IMR-90 (cell line): ENCODE data around the gene G3BP1. TPM values are rescaled to one million over a fixed set of nuclear protein-coding genes. Genes with fewer than 3 reads are reported as not detected.

Source experiments
- ATAC-seq: fragments of 200-7000 bp; cut with Tn5 transposase; 2 replicates; pipeline ENCODE4 v1.9.1; 2020; ENCODE audit warnings: low read depth, mild to moderate bottlenecking, moderate library complexity
- BruUV-seq: library from RNA; stranded (reverse); fragments of 400-500 nt; replicated peaks from 2 replicates; lab custom pipeline; 2021; lab: Mats Ljungman, UMichigan
- CTCF ChIA-PET: fragments of 300-600 bp; formaldehyde crosslinking; extraction: SDS; loops from one replicate; lab custom pipeline; 2021; ENCODE audit warnings: antibody characterized with exemption; lab: Yijun Ruan, JAX
- POLR2A ChIA-PET: fragments of 300-600 bp; sonication (Branson Sonifier 250); formaldehyde crosslinking; loops from one replicate; lab custom pipeline; 2022; ENCODE audit warnings: antibody characterized with exemption; ENCODE audit not compliant: unreplicated experiment; lab: Charles Lee
- DNase-seq: peaks from one replicate; pipeline ENCODE4 v3.0.0; 2013
- H2AFZ ChIP-seq: replicated peaks from 2 replicates; pipeline ENCODE3; 2013; ENCODE audit warnings: low read length, mild to moderate bottlenecking; ENCODE audit not compliant: poor library complexity
- H2AK5ac ChIP-seq: 2 replicates; pipeline ENCODE4 v1.6.1; 2013; ENCODE audit warnings: low read depth, low read length, inconsistent platforms
- H2AK9ac ChIP-seq: replicated peaks from 2 replicates; pipeline ENCODE3; 2013; ENCODE audit warnings: mild to moderate bottlenecking, low read depth, low read length, moderate library complexity; ENCODE audit not compliant: poor library complexity
- H2BK120ac ChIP-seq: 2 replicates; pipeline ENCODE4 v1.6.1; 2013; ENCODE audit warnings: low read depth, low read length, inconsistent platforms
- H2BK15ac ChIP-seq: 3 replicates; pipeline ENCODE4 v1.6.1; 2013; ENCODE audit warnings: low read depth, low read length, inconsistent platforms
- H2BK20ac ChIP-seq: 2 replicates; pipeline ENCODE4 v1.6.1; 2013; ENCODE audit warnings: low read depth, mild to moderate bottlenecking, inconsistent platforms, low read length, moderate library complexity
- H2BK5ac ChIP-seq: 2 replicates; pipeline ENCODE4 v1.6.1; 2013; ENCODE audit warnings: mild to moderate bottlenecking, low read depth, low read length, inconsistent platforms; ENCODE audit not compliant: poor library complexity, severe bottlenecking
- H3K14ac ChIP-seq: replicated peaks from 2 replicates; pipeline ENCODE4 v1.6.1; 2013; ENCODE audit warnings: low read depth, low read length, inconsistent platforms
- H3K18ac ChIP-seq: 2 replicates; pipeline ENCODE4 v1.6.1; 2013; ENCODE audit warnings: low read depth, low read length, control low read depth
- H3K23ac ChIP-seq: 2 replicates; pipeline ENCODE4 v1.6.1; 2013; ENCODE audit warnings: low read depth, low read length, inconsistent platforms
- H3K27ac ChIP-seq: 2 replicates; pipeline ENCODE4 v1.5.1; 2013; ENCODE audit warnings: mild to moderate bottlenecking, control low read depth, low read length; ENCODE audit not compliant: insufficient read depth
- H3K27me3 ChIP-seq: 2 replicates; pipeline ENCODE4 v1.6.1; 2013; ENCODE audit warnings: low read length; ENCODE audit not compliant: control insufficient read depth, insufficient read depth
- H3K36me3 ChIP-seq: 2 replicates; pipeline ENCODE4 v1.6.1; 2013; ENCODE audit warnings: low read length, mixed read lengths; ENCODE audit not compliant: control insufficient read depth, insufficient read depth
- H3K4ac ChIP-seq: 2 replicates; pipeline ENCODE4 v1.6.1; 2013; ENCODE audit warnings: low read depth, low read length, inconsistent platforms
- H3K4me1 ChIP-seq: 2 replicates; pipeline ENCODE4 v1.6.1; 2013; ENCODE audit warnings: low read length, mixed read lengths; ENCODE audit not compliant: control insufficient read depth, insufficient read depth
- H3K4me2 ChIP-seq: 2 replicates; pipeline ENCODE4 v1.6.1; 2013; ENCODE audit warnings: low read depth, mild to moderate bottlenecking, control low read depth, low read length, moderate library complexity
- H3K4me3 ChIP-seq: 2 replicates; pipeline ENCODE4 v1.5.1; 2013; ENCODE audit warnings: low read depth, mild to moderate bottlenecking, control low read depth, low read length, moderate library complexity; ENCODE audit not compliant: insufficient read depth
- H3K56ac ChIP-seq: 2 replicates; pipeline ENCODE4 v1.6.1; 2013; ENCODE audit warnings: low read length, inconsistent platforms; ENCODE audit not compliant: insufficient read depth; ENCODE audit errors: extremely low read depth
- H3K79me1 ChIP-seq, 2 experiments: 2 replicates each; pipeline ENCODE4 v1.6.1; 2013; ENCODE audit warnings: low read length in 2 of 2, inconsistent platforms in 1 of 2, low read depth in 1 of 2
- H3K9ac ChIP-seq: 2 replicates; pipeline ENCODE4 v1.6.1; 2013; ENCODE audit warnings: low read depth, low read length, control low read depth
- H3K9me1 ChIP-seq: 2 replicates; pipeline ENCODE4 v1.6.1; 2013; ENCODE audit warnings: low read length, inconsistent platforms; ENCODE audit not compliant: insufficient read depth
- H3K9me3 ChIP-seq: 2 replicates; pipeline ENCODE4 v1.6.1; 2013; ENCODE audit warnings: low read length; ENCODE audit not compliant: control insufficient read depth, insufficient read depth
- H4K20me1 ChIP-seq: 2 replicates; pipeline ENCODE4 v1.6.1; 2013; ENCODE audit warnings: low read length, inconsistent platforms; ENCODE audit not compliant: insufficient read depth
- H4K5ac ChIP-seq: 2 replicates; pipeline ENCODE4 v1.6.1; 2013; ENCODE audit warnings: mild to moderate bottlenecking, low read depth, low read length, control low read depth
- H4K8ac ChIP-seq, 2 experiments: 2 replicates each; pipeline ENCODE4 v1.6.1; 2013; ENCODE audit warnings: low read depth in 2 of 2, low read length in 2 of 2, control low read depth in 1 of 2, inconsistent platforms in 1 of 2
- H4K91ac ChIP-seq: 2 replicates; pipeline ENCODE4 v1.6.1; 2013; ENCODE audit warnings: low read depth, low read length, inconsistent platforms; ENCODE audit not compliant: insufficient read depth
- MAZ ChIP-seq: IDR thresholded peaks from 2 replicates; pipeline ENCODE4 v1.6.1; 2012; ENCODE audit warnings: low read depth, mild to moderate bottlenecking, low read length, improper control_type of control experiment, moderate library complexity, borderline replicate concordance
- NFE2L2 ChIP-seq: fragments of 150-350 bp; IDR thresholded peaks from 2 replicates; pipeline ENCODE4 v1.6.1; 2016; ENCODE audit warnings: low read depth, mild to moderate bottlenecking, low read length
- POLR2A ChIP-seq: IDR thresholded peaks from 2 replicates; pipeline ENCODE4 v1.6.1; 2012; ENCODE audit warnings: mild to moderate bottlenecking, low read depth, low read length
- RAD21 ChIP-seq: IDR thresholded peaks from 2 replicates; pipeline ENCODE4 v1.6.1; 2012; ENCODE audit warnings: low read length, improper control_type of control experiment
- RCOR1 ChIP-seq: IDR thresholded peaks from 2 replicates; pipeline ENCODE4 v1.6.1; 2012; ENCODE audit warnings: mild to moderate bottlenecking, low read length, improper control_type of control experiment; ENCODE audit not compliant: insufficient replicate concordance
- WGBS, 2 experiments: methylation state at CpG; one replicate each; pipeline versions ENCODE4 v1.1.5 to v1.1.7; 2013; ENCODE audit warnings: missing lambda C conversion rate in 2 of 2; ENCODE audit not compliant: insufficient read length in 1 of 2; ENCODE audit errors: extremely low coverage in 2 of 2; 5-methylcytosine and 5-hydroxymethylcytosine counted together
- dilution Hi-C: fragments of 300-500 bp; cut with HindIII; formaldehyde crosslinking; loops from one replicate; pipeline ENCODE4 v1.14.3; 2018; ENCODE audit warnings: low sequenced_read_pairs; ENCODE audit not compliant: unreplicated experiment
- in situ Hi-C: fragments of 300-500 bp; cut with MboI; formaldehyde crosslinking; loops from 3 replicates; pipeline ENCODE4 v1.14.3; 2019; ENCODE audit warnings: low sequenced_read_pairs, inconsistent platforms, mixed read lengths
- intact Hi-C: fragments of 100-400 bp; cut with micrococcal nuclease; formaldehyde crosslinking; loops from 2 replicates; pipeline ENCODE4 v1.10.0; 2022
- polyA plus RNA-seq, 3 experiments: library from polyadenylated mRNA; depleted of rRNA; stranded (reverse); fragments of >200 nt; gene quantifications; 2 replicates each; pipeline ENCODE4 v1.2.3, GENCODE V29; 2012; ENCODE audit warnings: low replicate concordance in 1 of 3
- total RNA-seq: library from RNA; depleted of rRNA; stranded (reverse); fragments of >200 nt; gene quantifications from 2 replicates; pipeline ENCODE4 v1.2.3, GENCODE V29; 2012
- TF ChIP-seq, protein P1 (sequence below): fragments of 150-350 bp; IDR thresholded peaks from 2 replicates; pipeline ENCODE4 v1.6.1; 2017; ENCODE audit warnings: mild to moderate bottlenecking, antibody characterized with exemption, low read length, low read depth
- TF ChIP-seq, protein P2 (sequence below): conservative IDR thresholded peaks from 2 replicates; pipeline ENCODE4 v1.5.1; 2012; ENCODE audit warnings: mild to moderate bottlenecking, low read depth, low read length, improper control_type of control experiment

Gene G3BP1
- total and polyA plus RNA-seq, 2 of the 4 experiments (the other 2 are of a cell fraction), result 40.2 to 482 TPM

DNA sequence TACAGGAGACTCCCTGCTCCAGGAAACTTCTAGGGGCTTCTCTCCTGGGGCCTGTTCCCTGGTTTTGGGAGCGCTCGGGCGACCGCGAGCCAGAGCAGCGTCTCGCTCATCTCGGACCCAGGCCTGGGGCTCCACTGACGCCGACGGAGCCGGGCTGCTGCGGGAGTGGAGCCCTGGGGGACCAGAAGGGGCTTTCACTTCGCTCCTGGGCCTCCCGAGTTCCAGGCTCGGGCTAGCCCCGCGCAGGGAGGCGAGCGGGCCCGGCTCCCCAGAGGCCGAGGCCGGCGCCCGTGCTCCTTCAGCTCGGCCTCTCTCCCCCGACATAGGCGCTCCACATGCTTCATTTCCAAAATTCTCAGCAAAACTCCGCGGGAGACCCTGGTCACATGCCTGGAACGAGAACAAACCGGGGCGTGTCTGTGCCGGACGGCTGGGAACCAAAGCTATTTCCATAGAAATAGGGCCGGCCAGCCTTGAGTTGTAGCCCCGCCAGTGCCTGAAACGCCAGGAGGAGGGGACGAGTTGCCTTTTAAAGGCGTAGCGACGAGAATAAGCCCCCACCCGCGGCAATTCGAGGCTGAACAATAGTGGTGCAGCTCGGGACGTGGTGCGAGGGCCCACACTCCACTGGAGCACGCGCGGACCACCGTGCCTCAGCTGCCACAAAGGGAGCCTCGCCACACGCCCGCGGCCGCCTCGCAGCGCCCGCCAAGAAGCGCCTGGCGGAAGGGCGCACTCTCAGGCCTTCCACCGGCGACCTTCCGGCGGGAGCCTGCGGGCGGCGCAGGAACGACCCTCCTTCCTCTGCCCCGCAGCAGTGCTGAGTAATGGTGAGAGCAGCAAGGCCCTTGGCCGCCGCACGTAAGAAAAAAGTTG, 1.1 kb upstream of the G3BP1 start:
- intact Hi-C loops, result loop anchor here (1.0 to 5.0 kb wide), 4 partner anchors 30 to 372 kb away; no protein-coding TSS in a partner anchor

More for the DNA sequence above, 1.1 kb upstream of the G3BP1 start:
- H3K4ac ChIP-seq, result peak overlapping the region; percentile 85
- WGBS, 2 experiments, result 9% methylated on average over 61 of the region's 75 CpGs; no CpG with 5 or more reads in 1 of the 2 experiments
- H3K14ac ChIP-seq, result peak overlapping the region; percentile 79
- peaks cover 34% of the 10 kb centered on the region for H4K20me1 ChIP-seq
- peak overlapping the region; percentile 68; the same call in 1 of the 2 replicates for H3K23ac ChIP-seq
- peak overlapping the region; percentile 76 for H2AK5ac ChIP-seq
- H3K79me1 ChIP-seq, result peaks cover 0 to 7% of the 10 kb centered on the region in 2 experiments; a peak in 1 of 4 replicates
- no peaks in the 10 kb centered on the region for H3K27me3 ChIP-seq
- H4K91ac ChIP-seq, result peak overlapping the region; percentile 82
- peak; percentile 3 for ATAC-seq
- peak overlapping the region; percentile 28 for H2BK120ac ChIP-seq
- peak overlapping the region; percentile 77 for H3K9ac ChIP-seq
- H3K4me3 ChIP-seq, result peak overlapping the region; percentile 28
- peak overlapping the region; percentile 94 for H2AFZ ChIP-seq
- H3K4me1 ChIP-seq, result peaks cover 5% of the 10 kb centered on the region; the same call in 1 of the 2 replicates
- CTCF ChIA-PET, result interaction anchor here (0.6 to 1.3 kb wide), 9 partner anchors 10 to 532 kb away, joined by 3 to 6 read pairs (median 3); partner anchors contain the start of gene SLC36A1
- POLR2A ChIA-PET, result interaction anchor here (0.5 to 1.8 kb wide), 7 partner anchors 62 to 323 kb away, joined by 3 to 6 read pairs (median 3); partner anchors contain the start of genes SLC36A1 and SPARC
- dilution Hi-C loops, result no loop called here
- no peaks in the 10 kb centered on the region for H3K9me3 ChIP-seq
- BruUV-seq, result no TSS peak
- peak overlapping the region; percentile 49; the same call in 1 of the 2 replicates for H3K18ac ChIP-seq
- in situ Hi-C loops, result no loop called here
- H2BK5ac ChIP-seq, result peak overlapping the region; percentile 87
- H2BK20ac ChIP-seq, result no peak overlapping the region
- peak overlapping the region; percentile 56 for H3K4me2 ChIP-seq
- TF ChIP-seq POLR2A (peak; percentile 20; the same call in 1 of the 2 replicates), RCOR1 (no peak), MAZ (no peak; the same call in 1 of the 2 replicates), RAD21 (no peak), NFE2L2 (peak; percentile 75)
- TF ChIP-seq, protein P1, sequence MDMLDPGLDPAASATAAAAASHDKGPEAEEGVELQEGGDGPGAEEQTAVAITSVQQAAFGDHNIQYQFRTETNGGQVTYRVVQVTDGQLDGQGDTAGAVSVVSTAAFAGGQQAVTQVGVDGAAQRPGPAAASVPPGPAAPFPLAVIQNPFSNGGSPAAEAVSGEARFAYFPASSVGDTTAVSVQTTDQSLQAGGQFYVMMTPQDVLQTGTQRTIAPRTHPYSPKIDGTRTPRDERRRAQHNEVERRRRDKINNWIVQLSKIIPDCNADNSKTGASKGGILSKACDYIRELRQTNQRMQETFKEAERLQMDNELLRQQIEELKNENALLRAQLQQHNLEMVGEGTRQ, result peak; percentile 71
- TF ChIP-seq, protein P2, sequence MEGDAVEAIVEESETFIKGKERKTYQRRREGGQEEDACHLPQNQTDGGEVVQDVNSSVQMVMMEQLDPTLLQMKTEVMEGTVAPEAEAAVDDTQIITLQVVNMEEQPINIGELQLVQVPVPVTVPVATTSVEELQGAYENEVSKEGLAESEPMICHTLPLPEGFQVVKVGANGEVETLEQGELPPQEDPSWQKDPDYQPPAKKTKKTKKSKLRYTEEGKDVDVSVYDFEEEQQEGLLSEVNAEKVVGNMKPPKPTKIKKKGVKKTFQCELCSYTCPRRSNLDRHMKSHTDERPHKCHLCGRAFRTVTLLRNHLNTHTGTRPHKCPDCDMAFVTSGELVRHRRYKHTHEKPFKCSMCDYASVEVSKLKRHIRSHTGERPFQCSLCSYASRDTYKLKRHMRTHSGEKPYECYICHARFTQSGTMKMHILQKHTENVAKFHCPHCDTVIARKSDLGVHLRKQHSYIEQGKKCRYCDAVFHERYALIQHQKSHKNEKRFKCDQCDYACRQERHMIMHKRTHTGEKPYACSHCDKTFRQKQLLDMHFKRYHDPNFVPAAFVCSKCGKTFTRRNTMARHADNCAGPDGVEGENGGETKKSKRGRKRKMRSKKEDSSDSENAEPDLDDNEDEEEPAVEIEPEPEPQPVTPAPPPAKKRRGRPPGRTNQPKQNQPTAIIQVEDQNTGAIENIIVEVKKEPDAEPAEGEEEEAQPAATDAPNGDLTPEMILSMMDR, result peak; percentile 10; the same call in 1 of the 2 replicates
- no peaks in the 10 kb centered on the region for H3K36me3 ChIP-seq
- peak overlapping the region; percentile 94 for H4K5ac ChIP-seq
- H2BK15ac ChIP-seq, result no peak overlapping the region
- peak overlapping the region; percentile 86 for H3K56ac ChIP-seq
- peak; percentile 42 for DNase-seq
- H2AK9ac ChIP-seq, result peak overlapping the region; percentile 95
- peak overlapping the region; percentile 80 for H3K27ac ChIP-seq
- H4K8ac ChIP-seq, result peak overlapping the region; percentile 66 to 81
- no peaks in the 10 kb centered on the region; the same call in 1 of the 2 replicates for H3K9me1 ChIP-seq
